ENCODE results near the gene CNIH1. TPM values are rescaled to one million over a fixed set of nuclear protein-coding genes. Genes with fewer than 3 reads are reported as not detected.
"Not testable (repeated sequence)": the region's sequence is repeated elsewhere in the genome, so short reads cannot be mapped to it uniquely, and the experiment has no call there.

Gene CNIH1
- total RNA-seq, 1 donor from 2014 or later: 111 TPM

- no peak for DNase-seq (ENCODE audit: extremely low spot score, unreplicated experiment)
- no peaks in the 10 kb centered on the region for H3K27me3 Mint-ChIP-seq
- TF ChIP-seq CTCF (conservative IDR thresholded peaks at IDR 0.05): no peak
- no peak overlapping the region for H3K27ac Mint-ChIP-seq
- no peaks in the 10 kb centered on the region for H3K4me1 Mint-ChIP-seq (ENCODE audit: unreplicated experiment)
- peaks cover 23% of the 10 kb centered on the region for H3K36me3 Mint-ChIP-seq
- no peaks in the 10 kb centered on the region for H3K9me3 Mint-ChIP-seq
- H3K4me3 Mint-ChIP-seq: no peak overlapping the region
Observed at GRCh38 chr14:54411371-54411770, 29.8 kb downstream of the CNIH1 start.

- no peaks in the 10 kb centered on the region for H3K9me3 Mint-ChIP-seq
- H3K27ac Mint-ChIP-seq: no peak overlapping the region
- peaks cover 33% of the 10 kb centered on the region for H3K36me3 Mint-ChIP-seq
- no peaks in the 10 kb centered on the region for H3K27me3 Mint-ChIP-seq
- no peak for TF ChIP-seq CTCF (conservative IDR thresholded peaks at IDR 0.05)
- DNase-seq (ENCODE audit: extremely low spot score, unreplicated experiment): no peak
- no peak overlapping the region for H3K4me3 Mint-ChIP-seq
- no peaks in the 10 kb centered on the region for H3K4me1 Mint-ChIP-seq (ENCODE audit: unreplicated experiment)
Observed at GRCh38 chr14:54410215-54410614, 31.0 kb downstream of the CNIH1 start.

GRCh38 chr14:54403401-54404005 lies 37.7 kb downstream of the CNIH1 start:
- peaks cover 55% of the 10 kb centered on the region for H3K36me3 Mint-ChIP-seq
- peaks cover 12% of the 10 kb centered on the region for H3K4me1 Mint-ChIP-seq (ENCODE audit: unreplicated experiment)
- DNase-seq (ENCODE audit: extremely low spot score, unreplicated experiment); H3K4me3 Mint-ChIP-seq; H3K27ac Mint-ChIP-seq; H3K9me3 Mint-ChIP-seq; H3K27me3 Mint-ChIP-seq: not testable (repeated sequence)

- Mint-ChIP-seq H3K9me3 (peaks cover 10% of the 10 kb centered on the region), H3K27me3 (peaks cover 3% of the 10 kb centered on the region), H3K4me1 (ENCODE audit: unreplicated experiment) (peaks cover 23% of the 10 kb centered on the region), H3K27ac (no peak overlapping the region), H3K36me3 (peaks cover 29% of the 10 kb centered on the region), H3K4me3 (peak overlapping the region; percentile 29)
- DNase-seq (ENCODE audit: extremely low spot score, unreplicated experiment): no peak
- TF ChIP-seq CTCF (conservative IDR thresholded peaks at IDR 0.05): no peak
Observed at GRCh38 chr14:54399560-54399959, 41.6 kb downstream of the CNIH1 start.

DNA sequence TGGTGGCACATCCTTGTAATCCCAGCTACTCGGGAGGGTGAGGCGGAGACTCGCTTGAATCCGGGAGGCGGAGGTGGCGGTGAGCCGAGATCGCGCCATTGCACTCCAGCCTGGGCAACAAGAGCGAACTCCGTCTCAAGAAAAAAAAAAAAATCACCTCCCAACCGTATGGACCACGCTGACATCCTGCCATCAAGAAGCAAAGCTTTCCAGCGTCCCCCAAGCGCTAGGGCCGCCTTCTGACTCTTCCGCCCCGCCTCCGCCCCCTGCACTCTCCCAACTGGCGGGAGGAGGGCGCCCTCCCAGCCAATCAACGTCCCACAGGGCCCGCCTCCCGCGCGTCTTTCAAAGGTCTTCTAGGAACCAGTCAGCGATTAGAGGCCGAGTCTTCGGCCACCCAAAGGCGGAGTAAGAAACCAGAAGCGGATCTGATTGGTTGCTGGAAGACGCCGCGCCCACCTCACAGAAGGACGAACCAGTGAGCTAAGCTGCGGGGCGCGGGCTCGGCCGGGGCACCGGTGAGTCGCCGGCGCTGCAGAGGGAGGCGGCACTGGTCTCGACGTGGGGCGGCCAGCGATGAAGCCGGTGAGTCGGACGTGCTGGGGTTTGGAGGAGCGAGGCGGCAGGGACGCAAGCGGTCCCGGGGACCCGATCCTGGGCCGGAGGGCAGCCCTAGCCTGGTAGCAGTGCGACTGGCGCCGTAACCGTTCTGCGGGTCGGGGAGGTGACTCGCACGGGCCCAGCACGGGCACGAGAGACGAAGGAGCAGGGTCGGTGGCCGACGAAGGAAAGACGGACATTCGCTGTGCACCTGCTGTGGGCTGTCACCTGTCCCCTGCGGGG lies 44.5 kb downstream of the CNIH1 start, which contains the start of gene CDKN3:
Gene CDKN3, plus strand, starts transcription at position 515 of the 843 bp plus-strand sequence. Its CDS starts 62 bp downstream, at position 577.
- Mint-ChIP-seq H3K36me3 (peaks cover 6% of the 10 kb centered on the region), H3K27ac (peak within 1 kb of the TSS; percentile 79), H3K4me3 (peak within 1 kb of the TSS; percentile 92), H3K4me1 (ENCODE audit: unreplicated experiment) (peaks cover 17% of the 10 kb centered on the region), H3K9me3 (no peaks in the 10 kb centered on the region), H3K27me3 (peaks cover 3% of the 10 kb centered on the region)
- DNase-seq (ENCODE audit: extremely low spot score, unreplicated experiment): peak; percentile 97
- TF ChIP-seq CTCF (conservative IDR thresholded peaks at IDR 0.05): peak; percentile 57

- no peak for TF ChIP-seq CTCF (conservative IDR thresholded peaks at IDR 0.05)
- H3K27me3 Mint-ChIP-seq: peaks cover 3% of the 10 kb centered on the region
- peaks cover 4% of the 10 kb centered on the region for H3K36me3 Mint-ChIP-seq
- no peaks in the 10 kb centered on the region for H3K9me3 Mint-ChIP-seq
- peak overlapping the region; percentile 79 for H3K27ac Mint-ChIP-seq
- no peak for DNase-seq (ENCODE audit: extremely low spot score, unreplicated experiment)
- peak overlapping the region; percentile 92 for H3K4me3 Mint-ChIP-seq
- peaks cover 17% of the 10 kb centered on the region for H3K4me1 Mint-ChIP-seq (ENCODE audit: unreplicated experiment)
Observed at GRCh38 chr14:54396183-54396492, 45.0 kb downstream of the CNIH1 start.
